HG03558 (cell line): Measurements from ENCODE around the gene SETD4.

ENCODE experiments used
- ATAC-seq: cut with Tn5 transposase; IDR thresholded peaks from one replicate; pipeline ENCODE4 v1.9.1; 2021; ENCODE audit warnings: moderate number of reproducible peaks; ENCODE audit not compliant: unreplicated experiment; ENCODE audit errors: extremely low read depth

SETD4 gene

GRCh38 chr21:36052860-36053714 lies 7.2 kb downstream of the SETD4 start:
- ATAC-seq, result no peak

GRCh38 chr21:36048357-36048756 lies 12.0 kb downstream of the SETD4 start:
- ATAC-seq, result no peak

GRCh38 chr21:36047139-36047538 lies 13.2 kb downstream of the SETD4 start:
- ATAC-seq, result no peak

- ATAC-seq, result no peak
These were observed 14.3 kb downstream of the SETD4 start for GRCh38 chr21:36045993-36046392.

- ATAC-seq, result no peak
These were observed 16.3 kb downstream of the SETD4 start for GRCh38 chr21:36044056-36044455.

GRCh38 chr21:36041910-36042309 lies 18.4 kb downstream of the SETD4 start:
- no peak for ATAC-seq

- no peak for ATAC-seq
These were observed 19.9 kb downstream of the SETD4 start for GRCh38 chr21:36040389-36040788.

GRCh38 chr21:36039861-36040260 lies 20.5 kb downstream of the SETD4 start:
- no peak for ATAC-seq

GRCh38 chr21:36038701-36039497 lies 21.4 kb downstream of the SETD4 start:
- no peak for ATAC-seq

- ATAC-seq, result no peak
These were observed 24.9 kb downstream of the SETD4 start for GRCh38 chr21:36035381-36035791.

GRCh38 chr21:36034211-36034913 lies 26.0 kb downstream of the SETD4 start:
- ATAC-seq, result no peak

- ATAC-seq, result no peak
These were observed 27.5 kb downstream of the SETD4 start for GRCh38 chr21:36032647-36033406.

- no peak for ATAC-seq
These were observed 29.6 kb downstream of the SETD4 start for GRCh38 chr21:36030581-36031189.

GRCh38 chr21:36029309-36029708 lies 31.0 kb downstream of the SETD4 start:
- ATAC-seq, result no peak

- no peak for ATAC-seq
These were observed 31.9 kb downstream of the SETD4 start for GRCh38 chr21:36028127-36029069.

- ATAC-seq, result no peak
These were observed 33.0 kb downstream of the SETD4 start for GRCh38 chr21:36027347-36027746.

GRCh38 chr21:36024782-36025181 lies 35.5 kb downstream of the SETD4 start:
- ATAC-seq, result no peak

GRCh38 chr21:36023092-36023480 lies 37.2 kb downstream of the SETD4 start:
- ATAC-seq, result no peak
